C4-2B (cell line): ENCODE measurements around the gene PLXNA2.

Experiments used
- ZFX ChIP-seq: fragments of 450-650 bp; IDR thresholded peaks from 2 replicates; pipeline ENCODE4 v1.6.1; 2017
- TF ChIP-seq, protein P1 (sequence below): fragments of 450-650 bp; conservative IDR thresholded peaks from 2 replicates; pipeline ENCODE4 v1.5.1; 2017; ENCODE audit warnings: mild to moderate bottlenecking

DNA sequence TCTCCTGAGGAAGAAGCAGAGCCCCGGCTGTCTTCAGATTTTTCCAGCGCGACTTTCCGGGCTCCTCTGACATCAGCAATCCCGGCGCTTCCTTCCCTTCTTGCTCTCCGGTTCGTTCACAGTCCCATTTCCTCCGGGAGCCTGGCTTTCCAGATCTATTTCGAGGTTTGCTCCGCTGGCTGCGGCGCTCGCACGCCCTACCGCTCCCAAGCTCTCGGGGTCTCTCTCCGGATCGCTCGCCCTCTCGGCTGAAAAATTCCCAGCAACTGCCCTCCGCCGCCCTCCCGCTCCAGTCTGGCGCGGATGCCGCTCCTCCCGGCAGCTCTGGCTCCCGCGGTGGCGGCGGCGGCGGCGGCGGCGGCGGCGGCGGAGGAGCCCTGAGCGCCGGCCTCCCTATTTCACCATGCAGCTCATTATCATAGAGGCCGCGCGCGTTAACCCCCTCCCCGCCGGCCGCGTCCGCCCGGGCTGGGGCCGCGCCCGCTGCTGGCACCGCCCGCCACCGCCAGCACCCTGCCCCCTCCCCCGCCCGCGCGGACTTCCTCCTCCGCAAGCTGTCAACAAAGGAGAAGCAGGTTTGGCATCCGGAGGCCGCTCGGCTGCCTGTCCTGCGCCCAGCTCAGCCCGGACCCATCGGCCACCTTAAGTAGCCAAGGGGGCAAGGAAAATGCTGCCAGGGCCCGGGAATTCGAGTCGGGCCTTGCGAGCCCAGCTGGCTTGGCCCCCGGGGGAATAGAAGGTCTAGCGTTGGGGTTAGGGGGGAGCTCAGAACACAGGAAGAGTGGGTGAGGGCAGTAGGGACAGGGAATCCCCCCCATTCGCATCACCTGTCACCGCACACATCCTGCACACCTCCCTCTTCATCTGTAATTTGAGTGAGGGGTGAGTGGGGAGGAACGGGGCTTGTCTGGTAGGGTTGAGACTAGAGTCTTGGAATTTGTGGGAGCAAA, at the start of gene PLXNA2:
- TF ChIP-seq, protein P1, sequence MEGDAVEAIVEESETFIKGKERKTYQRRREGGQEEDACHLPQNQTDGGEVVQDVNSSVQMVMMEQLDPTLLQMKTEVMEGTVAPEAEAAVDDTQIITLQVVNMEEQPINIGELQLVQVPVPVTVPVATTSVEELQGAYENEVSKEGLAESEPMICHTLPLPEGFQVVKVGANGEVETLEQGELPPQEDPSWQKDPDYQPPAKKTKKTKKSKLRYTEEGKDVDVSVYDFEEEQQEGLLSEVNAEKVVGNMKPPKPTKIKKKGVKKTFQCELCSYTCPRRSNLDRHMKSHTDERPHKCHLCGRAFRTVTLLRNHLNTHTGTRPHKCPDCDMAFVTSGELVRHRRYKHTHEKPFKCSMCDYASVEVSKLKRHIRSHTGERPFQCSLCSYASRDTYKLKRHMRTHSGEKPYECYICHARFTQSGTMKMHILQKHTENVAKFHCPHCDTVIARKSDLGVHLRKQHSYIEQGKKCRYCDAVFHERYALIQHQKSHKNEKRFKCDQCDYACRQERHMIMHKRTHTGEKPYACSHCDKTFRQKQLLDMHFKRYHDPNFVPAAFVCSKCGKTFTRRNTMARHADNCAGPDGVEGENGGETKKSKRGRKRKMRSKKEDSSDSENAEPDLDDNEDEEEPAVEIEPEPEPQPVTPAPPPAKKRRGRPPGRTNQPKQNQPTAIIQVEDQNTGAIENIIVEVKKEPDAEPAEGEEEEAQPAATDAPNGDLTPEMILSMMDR, result no peak
- TF ChIP-seq ZFX, result no peak
